KMS-11 (cell line): Measurements from ENCODE around the gene SARS2.

Source experiments
- H2AFZ ChIP-seq: fragments of 200-600 bp; sonication (generic); 2 replicates; pipeline ENCODE4 v1.6.1; 2016; ENCODE audit warnings: antibody characterized with exemption, mixed run types, low read depth
- H3K27ac ChIP-seq: fragments of 200-600 bp; sonication (generic); 2 replicates; pipeline ENCODE4 v1.6.1; 2016; ENCODE audit warnings: mild to moderate bottlenecking, mixed run types
- H3K27me3 ChIP-seq: fragments of 200-600 bp; sonication (generic); 2 replicates; pipeline ENCODE4 v1.6.1; 2017; ENCODE audit warnings: mild to moderate bottlenecking, low read depth, mixed run types, moderate library complexity; ENCODE audit not compliant: insufficient read depth
- H3K36me3 ChIP-seq: fragments of 200-600 bp; sonication (generic); 2 replicates; pipeline ENCODE4 v1.6.1; 2017; ENCODE audit warnings: mild to moderate bottlenecking, mixed run types; ENCODE audit not compliant: insufficient read depth
- H3K4me1 ChIP-seq: fragments of 200-600 bp; sonication (generic); 2 replicates; pipeline ENCODE4 v1.6.1; 2016; ENCODE audit warnings: mild to moderate bottlenecking, low read depth, mixed run types; ENCODE audit not compliant: poor library complexity, severe bottlenecking
- H3K4me2 ChIP-seq: fragments of 200-600 bp; sonication (generic); 2 replicates; pipeline ENCODE4 v1.7.0; 2016; ENCODE audit warnings: mild to moderate bottlenecking, mixed run types
- H3K4me3 ChIP-seq: fragments of 200-600 bp; sonication (generic); IDR thresholded peaks from 2 replicates; pipeline ENCODE4 v1.6.1; 2017; ENCODE audit warnings: low read depth, low read length, mixed read lengths; ENCODE audit not compliant: insufficient read depth
- H3K79me2 ChIP-seq: fragments of 200-600 bp; sonication (generic); 2 replicates; pipeline ENCODE4 v1.6.1; 2016; ENCODE audit warnings: low read depth, mixed run types; ENCODE audit not compliant: insufficient read depth
- H3K9ac ChIP-seq: fragments of 200-600 bp; sonication (generic); 2 replicates; pipeline ENCODE4 v1.6.1; 2016; ENCODE audit warnings: mild to moderate bottlenecking, mixed run types
- H4K20me1 ChIP-seq: fragments of 200-600 bp; sonication (generic); 2 replicates; pipeline ENCODE4 v1.6.1; 2016; ENCODE audit warnings: mild to moderate bottlenecking, mixed run types; ENCODE audit not compliant: insufficient read depth
- TF ChIP-seq, protein P1 (sequence below): fragments of 200-600 bp; sonication (generic); conservative IDR thresholded peaks from 2 replicates; pipeline ENCODE4 v1.6.1; 2017; ENCODE audit warnings: low read depth, mild to moderate bottlenecking, antibody characterized with exemption, low read length, moderate library complexity, mixed read lengths

Gene SARS2

DNA sequence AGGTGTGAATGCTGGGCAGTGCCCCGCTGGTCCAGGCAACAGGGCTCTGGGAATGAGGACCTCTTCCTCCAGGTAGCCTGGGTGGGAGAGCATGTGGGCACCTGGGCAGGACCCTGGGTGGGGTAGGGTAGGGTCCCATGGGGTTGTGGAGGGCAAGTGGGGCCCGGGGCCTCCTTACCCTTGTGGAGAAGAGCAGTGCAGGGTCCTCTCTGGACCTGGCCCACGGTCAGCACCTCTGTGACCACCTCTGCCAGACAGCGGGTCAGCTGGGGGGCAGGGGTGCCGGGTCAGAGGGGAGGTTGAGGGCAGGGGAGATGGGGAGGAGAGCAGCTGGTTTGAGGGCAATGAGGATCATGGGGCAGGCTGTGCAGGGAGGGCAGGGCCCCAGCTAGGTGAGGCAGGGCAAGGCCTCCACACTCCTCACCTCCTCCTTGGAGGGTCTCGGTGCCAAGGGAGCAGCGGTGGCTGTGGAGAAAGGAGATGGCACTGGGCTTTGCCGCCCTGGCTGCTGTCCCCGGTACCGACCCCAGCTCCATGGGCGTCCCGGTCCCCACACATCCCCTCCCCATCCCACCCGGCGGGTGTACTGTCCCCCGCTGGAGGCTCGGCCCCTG is 19.1 kb downstream of the SARS2 start:
- H4K20me1 ChIP-seq = no peaks in the 10 kb centered on the region
- H3K9ac ChIP-seq = no peak overlapping the region
- no peak overlapping the region for H3K27ac ChIP-seq
- peaks cover 4% of the 10 kb centered on the region; the same call in 1 of the 2 replicates for H3K36me3 ChIP-seq
- H2AFZ ChIP-seq = no peak overlapping the region
- H3K4me2 ChIP-seq = no peak overlapping the region
- H3K79me2 ChIP-seq = no peaks in the 10 kb centered on the region
- H3K4me3 ChIP-seq = no peak overlapping the region
- no peaks in the 10 kb centered on the region for H3K27me3 ChIP-seq
- H3K4me1 ChIP-seq = no peaks in the 10 kb centered on the region
- TF ChIP-seq, protein P1, sequence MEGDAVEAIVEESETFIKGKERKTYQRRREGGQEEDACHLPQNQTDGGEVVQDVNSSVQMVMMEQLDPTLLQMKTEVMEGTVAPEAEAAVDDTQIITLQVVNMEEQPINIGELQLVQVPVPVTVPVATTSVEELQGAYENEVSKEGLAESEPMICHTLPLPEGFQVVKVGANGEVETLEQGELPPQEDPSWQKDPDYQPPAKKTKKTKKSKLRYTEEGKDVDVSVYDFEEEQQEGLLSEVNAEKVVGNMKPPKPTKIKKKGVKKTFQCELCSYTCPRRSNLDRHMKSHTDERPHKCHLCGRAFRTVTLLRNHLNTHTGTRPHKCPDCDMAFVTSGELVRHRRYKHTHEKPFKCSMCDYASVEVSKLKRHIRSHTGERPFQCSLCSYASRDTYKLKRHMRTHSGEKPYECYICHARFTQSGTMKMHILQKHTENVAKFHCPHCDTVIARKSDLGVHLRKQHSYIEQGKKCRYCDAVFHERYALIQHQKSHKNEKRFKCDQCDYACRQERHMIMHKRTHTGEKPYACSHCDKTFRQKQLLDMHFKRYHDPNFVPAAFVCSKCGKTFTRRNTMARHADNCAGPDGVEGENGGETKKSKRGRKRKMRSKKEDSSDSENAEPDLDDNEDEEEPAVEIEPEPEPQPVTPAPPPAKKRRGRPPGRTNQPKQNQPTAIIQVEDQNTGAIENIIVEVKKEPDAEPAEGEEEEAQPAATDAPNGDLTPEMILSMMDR = no peak

DNA sequence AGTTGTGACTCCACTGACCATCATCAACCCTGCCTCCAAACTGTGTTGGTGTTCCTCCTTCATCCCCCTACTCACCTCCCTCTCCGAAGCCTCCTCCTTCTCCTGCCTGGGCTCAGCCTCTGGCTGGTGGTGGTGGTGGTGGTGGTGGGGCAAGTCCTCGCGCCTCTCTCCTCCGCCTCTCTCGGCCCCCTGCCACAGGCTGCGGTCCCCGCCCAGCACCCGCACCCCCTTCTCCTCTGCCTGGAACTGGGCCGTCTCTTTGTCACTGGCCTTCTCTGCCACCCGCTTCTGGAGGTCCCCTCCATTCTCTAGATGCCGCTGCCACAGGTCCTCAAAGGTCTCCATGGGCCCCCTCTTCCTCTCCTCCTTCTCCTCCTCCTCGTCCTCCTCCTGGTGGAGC is 20.1 kb downstream of the SARS2 start:
- peaks cover 4% of the 10 kb centered on the region; the same call in 1 of the 2 replicates for H3K36me3 ChIP-seq
- no peaks in the 10 kb centered on the region for H3K4me1 ChIP-seq
- H3K27me3 ChIP-seq = no peaks in the 10 kb centered on the region
- H3K9ac ChIP-seq = no peak overlapping the region
- H4K20me1 ChIP-seq = no peaks in the 10 kb centered on the region
- H3K27ac ChIP-seq = no peak overlapping the region
- TF ChIP-seq, protein P1 = no peak
- no peak overlapping the region for H3K4me3 ChIP-seq
- H3K79me2 ChIP-seq = no peaks in the 10 kb centered on the region
- no peak overlapping the region for H2AFZ ChIP-seq
- H3K4me2 ChIP-seq = no peak overlapping the region

DNA sequence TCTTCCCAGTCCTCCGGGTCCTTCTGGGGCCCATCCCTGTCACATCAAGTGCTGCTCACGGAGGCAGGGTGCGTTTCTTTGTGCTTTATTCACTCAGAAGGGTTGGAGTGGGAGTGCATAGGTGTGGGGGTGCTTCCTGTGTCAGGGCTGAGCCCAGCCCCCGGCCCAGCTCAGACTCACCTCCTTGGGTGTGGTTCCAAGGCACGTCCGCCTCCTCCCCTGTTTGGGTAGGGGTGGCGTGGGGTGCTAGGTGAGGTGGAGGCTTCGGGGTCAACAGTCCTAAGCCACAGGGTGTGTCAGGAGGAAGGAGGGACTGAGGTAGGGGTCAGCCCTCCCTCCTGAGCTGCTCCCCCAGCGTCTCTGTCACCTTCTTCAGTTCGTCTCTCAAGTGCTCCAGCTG is 21.7 kb downstream of the SARS2 start:
- TF ChIP-seq, protein P1 = no peak
- Histone ChIP-seq H3K4me1 (no peaks in the 10 kb centered on the region), H3K4me2 (no peak overlapping the region), H3K27me3 (no peaks in the 10 kb centered on the region), H3K27ac (no peak overlapping the region), H3K9ac (no peak overlapping the region), H3K79me2 (no peaks in the 10 kb centered on the region), H4K20me1 (no peaks in the 10 kb centered on the region), H3K36me3 (peaks cover 4% of the 10 kb centered on the region; the same call in 1 of the 2 replicates), H2AFZ (no peak overlapping the region), H3K4me3 (no peak overlapping the region)

DNA sequence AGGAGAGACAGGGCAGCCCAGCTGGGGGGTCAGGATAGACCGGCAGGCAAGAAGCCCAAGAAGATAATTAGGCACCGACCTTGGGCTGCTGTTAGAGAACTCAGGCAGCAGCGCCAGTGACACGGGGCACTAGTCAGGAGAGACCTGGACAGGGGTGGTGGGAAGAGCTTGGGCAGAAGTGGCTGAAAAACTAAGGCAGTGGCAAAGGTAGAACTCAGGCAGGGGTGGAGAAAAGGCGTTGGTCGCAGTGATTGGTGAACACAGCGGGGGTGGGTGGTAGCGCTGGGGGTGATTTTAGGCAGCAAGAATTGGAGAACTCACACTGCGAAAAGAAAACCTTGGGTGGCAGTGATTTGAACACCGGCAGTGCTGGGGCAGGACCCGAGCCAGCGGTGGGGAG is 22.9 kb downstream of the SARS2 start:
- Histone ChIP-seq H3K27ac (no peak overlapping the region), H3K4me2 (no peak overlapping the region), H4K20me1 (no peaks in the 10 kb centered on the region), H3K27me3 (no peaks in the 10 kb centered on the region), H3K36me3 (peaks cover 4% of the 10 kb centered on the region; the same call in 1 of the 2 replicates), H3K9ac (no peak overlapping the region), H3K4me1 (no peaks in the 10 kb centered on the region), H3K79me2 (no peaks in the 10 kb centered on the region; the same call in 1 of the 2 replicates), H2AFZ (no peak overlapping the region), H3K4me3 (no peak overlapping the region)
- TF ChIP-seq, protein P1 = no peak
